Measurements from ENCODE around the gene JCHAIN. TPM values are rescaled to one million over a fixed set of nuclear protein-coding genes. Genes with fewer than 3 reads are reported as not detected.

Gene JCHAIN
- total and polyA plus RNA-seq, 2 of the 8 experiments (the other 6 are each of a cell fraction or from before 2014, with no cell fraction given) = not detected

- TF ChIP-seq SP1 (IDR thresholded peaks at IDR 0.05; ENCODE audit: low read depth, low read length) (no peak), MAFK (IDR thresholded peaks at IDR 0.05; ENCODE audit: low read depth, low read length) (no peak)
Measured at GRCh38 chr4:70687821-70688794, 21.8 kb upstream of the JCHAIN start, which contains the start of gene UTP3 (continued).

Data from H1 (cell line).